ENCODE data around the gene TEX29.

The TEX29 gene

DNA sequence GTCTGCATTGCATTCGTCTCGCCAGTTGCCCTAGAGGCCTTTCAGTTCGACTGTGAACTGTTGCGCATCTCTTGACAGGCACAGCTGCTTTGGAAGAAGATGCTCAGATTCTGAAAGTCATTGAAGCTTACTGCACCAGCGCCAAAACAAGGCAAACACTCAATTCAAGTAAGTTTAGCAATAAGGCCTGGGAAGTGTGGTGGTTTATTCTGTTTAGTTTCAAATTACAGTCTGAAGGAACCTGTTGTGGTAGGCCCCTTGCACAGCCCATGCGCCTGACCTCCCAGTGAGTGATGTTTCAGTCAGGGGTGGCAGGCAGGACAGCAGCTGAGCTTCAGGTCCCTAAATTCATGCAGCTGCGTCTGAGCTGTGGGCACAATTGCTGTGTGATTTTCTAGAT, 32.2 kb upstream of the TEX29 start:
- H3K9ac ChIP-seq (ENCODE audit: low read length), result no peak overlapping the region
- no peaks in the 10 kb centered on the region for H3K79me2 ChIP-seq (ENCODE audit: insufficient read depth, low read length)
- no peaks in the 10 kb centered on the region for H3K27me3 ChIP-seq (ENCODE audit: insufficient read depth, low read length)
- no peaks in the 10 kb centered on the region for H4K20me1 ChIP-seq (ENCODE audit: insufficient read depth, low read length)
- no peak overlapping the region for H3K27ac ChIP-seq (ENCODE audit: low read depth, low read length, poor library complexity, severe bottlenecking)
- no peaks in the 10 kb centered on the region for H3K9me3 ChIP-seq (ENCODE audit: low read length)
- no peaks in the 10 kb centered on the region for H3F3A ChIP-seq (ENCODE audit: insufficient read depth, low read length)
- H3K4me1 ChIP-seq (ENCODE audit: insufficient read depth, low read length, severe bottlenecking), result no peaks in the 10 kb centered on the region
- no peaks in the 10 kb centered on the region for H3K9me2 ChIP-seq (ENCODE audit: low read depth, low read length)
- H2AFZ ChIP-seq (ENCODE audit: low read length), result no peak overlapping the region
- H3K4me2 ChIP-seq (ENCODE audit: low read length), result no peak overlapping the region
- H3K4me3 ChIP-seq (ENCODE audit: low read depth, low read length, poor library complexity, severe bottlenecking), result no peak overlapping the region
- peaks cover 99% of the 10 kb centered on the region for H3K36me3 ChIP-seq (ENCODE audit: insufficient read depth, low read length)
- TF ChIP-seq EZH2 (IDR thresholded peaks at IDR 0.05; ENCODE audit: borderline replicate concordance, low read length), result no peak
- TF ChIP-seq, protein P1, sequence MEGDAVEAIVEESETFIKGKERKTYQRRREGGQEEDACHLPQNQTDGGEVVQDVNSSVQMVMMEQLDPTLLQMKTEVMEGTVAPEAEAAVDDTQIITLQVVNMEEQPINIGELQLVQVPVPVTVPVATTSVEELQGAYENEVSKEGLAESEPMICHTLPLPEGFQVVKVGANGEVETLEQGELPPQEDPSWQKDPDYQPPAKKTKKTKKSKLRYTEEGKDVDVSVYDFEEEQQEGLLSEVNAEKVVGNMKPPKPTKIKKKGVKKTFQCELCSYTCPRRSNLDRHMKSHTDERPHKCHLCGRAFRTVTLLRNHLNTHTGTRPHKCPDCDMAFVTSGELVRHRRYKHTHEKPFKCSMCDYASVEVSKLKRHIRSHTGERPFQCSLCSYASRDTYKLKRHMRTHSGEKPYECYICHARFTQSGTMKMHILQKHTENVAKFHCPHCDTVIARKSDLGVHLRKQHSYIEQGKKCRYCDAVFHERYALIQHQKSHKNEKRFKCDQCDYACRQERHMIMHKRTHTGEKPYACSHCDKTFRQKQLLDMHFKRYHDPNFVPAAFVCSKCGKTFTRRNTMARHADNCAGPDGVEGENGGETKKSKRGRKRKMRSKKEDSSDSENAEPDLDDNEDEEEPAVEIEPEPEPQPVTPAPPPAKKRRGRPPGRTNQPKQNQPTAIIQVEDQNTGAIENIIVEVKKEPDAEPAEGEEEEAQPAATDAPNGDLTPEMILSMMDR (IDR thresholded peaks at IDR 0.05; ENCODE audit: low read length), result no peak

DNA sequence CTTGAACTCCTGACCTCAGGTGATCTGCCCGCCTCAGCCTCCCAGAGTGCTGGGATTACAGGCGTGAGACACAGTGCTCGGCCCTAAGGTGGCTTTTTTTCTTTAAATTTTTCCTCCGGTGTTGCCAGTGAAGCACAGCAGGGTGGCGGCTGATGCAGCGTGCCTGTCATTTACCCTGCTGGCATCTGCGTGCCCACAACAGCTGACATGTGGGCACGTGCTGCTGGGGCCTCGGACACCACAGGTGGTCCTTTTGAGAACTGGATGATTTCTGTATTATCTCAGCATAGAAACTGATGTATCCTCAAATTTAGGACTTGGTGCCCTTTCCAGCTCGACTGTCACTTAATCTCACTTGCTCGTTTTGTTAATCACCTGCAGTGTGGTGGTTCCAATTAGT, 31.2 kb upstream of the TEX29 start:
- Histone ChIP-seq H3K9me2 (ENCODE audit: low read depth, low read length) (no peaks in the 10 kb centered on the region), H3K79me2 (ENCODE audit: insufficient read depth, low read length) (no peaks in the 10 kb centered on the region), H3F3A (ENCODE audit: insufficient read depth, low read length) (no peaks in the 10 kb centered on the region), H3K4me1 (ENCODE audit: insufficient read depth, low read length, severe bottlenecking) (no peaks in the 10 kb centered on the region), H3K4me3 (ENCODE audit: low read depth, low read length, poor library complexity, severe bottlenecking) (no peak overlapping the region), H4K20me1 (ENCODE audit: insufficient read depth, low read length) (no peaks in the 10 kb centered on the region), H3K36me3 (ENCODE audit: insufficient read depth, low read length) (peaks cover 99% of the 10 kb centered on the region), H3K9me3 (ENCODE audit: low read length) (no peaks in the 10 kb centered on the region), H3K4me2 (ENCODE audit: low read length) (no peak overlapping the region), H3K27ac (ENCODE audit: low read depth, low read length, poor library complexity, severe bottlenecking) (no peak overlapping the region), H3K27me3 (ENCODE audit: insufficient read depth, low read length) (no peaks in the 10 kb centered on the region), H3K9ac (ENCODE audit: low read length) (no peak overlapping the region), H2AFZ (ENCODE audit: low read length) (no peak overlapping the region)
- TF ChIP-seq, protein P1 (IDR thresholded peaks at IDR 0.05; ENCODE audit: low read length), result no peak
- TF ChIP-seq EZH2 (IDR thresholded peaks at IDR 0.05; ENCODE audit: borderline replicate concordance, low read length), result no peak

DNA sequence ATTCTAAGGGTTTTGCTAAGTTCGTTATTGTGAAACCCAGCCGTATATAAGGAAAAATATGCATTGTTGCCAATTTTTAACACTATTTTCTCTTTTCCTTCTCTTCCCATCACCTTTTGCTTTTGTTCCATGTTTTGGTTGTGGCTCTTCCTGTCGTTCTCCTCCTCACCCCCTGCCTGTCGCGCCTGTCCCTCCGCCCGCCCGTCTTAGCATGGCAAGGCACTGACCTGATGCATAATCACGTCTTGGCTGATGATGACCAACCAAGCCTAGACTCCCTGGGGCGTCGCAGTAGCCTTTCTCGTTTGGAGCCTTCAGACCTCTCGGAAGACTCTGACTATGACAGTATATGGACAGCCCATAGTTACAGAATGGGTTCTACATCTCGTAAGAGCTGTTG, 28.5 kb upstream of the TEX29 start:
- H3K4me2 ChIP-seq (ENCODE audit: low read length), result no peak overlapping the region
- no peak overlapping the region for H3K27ac ChIP-seq (ENCODE audit: low read depth, low read length, poor library complexity, severe bottlenecking)

More for the DNA sequence above, 28.5 kb upstream of the TEX29 start:
- no peak overlapping the region for H2AFZ ChIP-seq (ENCODE audit: low read length)
- no peak overlapping the region for H3K4me3 ChIP-seq (ENCODE audit: low read depth, low read length, poor library complexity, severe bottlenecking)
- H3K9me3 ChIP-seq (ENCODE audit: low read length), result no peaks in the 10 kb centered on the region
- no peaks in the 10 kb centered on the region for H4K20me1 ChIP-seq (ENCODE audit: insufficient read depth, low read length)
- no peaks in the 10 kb centered on the region for H3K4me1 ChIP-seq (ENCODE audit: insufficient read depth, low read length, severe bottlenecking)
- H3F3A ChIP-seq (ENCODE audit: insufficient read depth, low read length), result no peaks in the 10 kb centered on the region
- no peaks in the 10 kb centered on the region for H3K79me2 ChIP-seq (ENCODE audit: insufficient read depth, low read length)
- no peak overlapping the region for H3K9ac ChIP-seq (ENCODE audit: low read length)
- H3K27me3 ChIP-seq (ENCODE audit: insufficient read depth, low read length), result no peaks in the 10 kb centered on the region
- TF ChIP-seq, protein P1 (IDR thresholded peaks at IDR 0.05; ENCODE audit: low read length), result no peak
- no peak for TF ChIP-seq EZH2 (IDR thresholded peaks at IDR 0.05; ENCODE audit: borderline replicate concordance, low read length)
- H3K36me3 ChIP-seq (ENCODE audit: insufficient read depth, low read length), result peaks cover 98% of the 10 kb centered on the region
- no peaks in the 10 kb centered on the region for H3K9me2 ChIP-seq (ENCODE audit: low read depth, low read length)

Measured in OCI-LY1 (cell line).